Mononuclear cell (primary cell): ENCODE results near the gene IL27RA. TPM values are rescaled to one million over a fixed set of nuclear protein-coding genes. Genes with fewer than 3 reads are reported as not detected.

Experiments
- H3K27me3 ChIP-seq: 2 replicates; pipeline ENCODE4 v1.6.0; 2011; ENCODE audit warnings: low read length, control low read depth; ENCODE audit not compliant: insufficient read depth
- H3K4me1 ChIP-seq: 2 replicates; pipeline ENCODE4 v1.5.1; 2011; ENCODE audit warnings: mild to moderate bottlenecking, low read length, control low read depth; ENCODE audit not compliant: insufficient read depth
- H3K4me3 ChIP-seq: 2 replicates; pipeline ENCODE4 v1.5.1; 2011; ENCODE audit warnings: mild to moderate bottlenecking, low read length, moderate library complexity
- H3K9me3 ChIP-seq: 2 replicates; pipeline ENCODE4 v1.5.1; 2011; ENCODE audit warnings: low read depth, mild to moderate bottlenecking, control low read depth, low read length
- total RNA-seq: library from RNA; depleted of rRNA; stranded (reverse); fragments of >200 nt; gene quantifications from one replicate; pipeline ENCODE4 v1.2.3, GENCODE V29; 2012

The IL27RA gene
- total RNA-seq, 1 donor = 18.5 TPM

- H3K9me3 ChIP-seq = no peaks in the 10 kb centered on the region
- peaks cover under 1% of the 10 kb centered on the region for H3K4me1 ChIP-seq
- no peaks in the 10 kb centered on the region for H3K27me3 ChIP-seq
- no peak overlapping the region for H3K4me3 ChIP-seq
Measured at GRCh38 chr19:13995017-13995728, 36.4 kb upstream of the IL27RA start.

DNA sequence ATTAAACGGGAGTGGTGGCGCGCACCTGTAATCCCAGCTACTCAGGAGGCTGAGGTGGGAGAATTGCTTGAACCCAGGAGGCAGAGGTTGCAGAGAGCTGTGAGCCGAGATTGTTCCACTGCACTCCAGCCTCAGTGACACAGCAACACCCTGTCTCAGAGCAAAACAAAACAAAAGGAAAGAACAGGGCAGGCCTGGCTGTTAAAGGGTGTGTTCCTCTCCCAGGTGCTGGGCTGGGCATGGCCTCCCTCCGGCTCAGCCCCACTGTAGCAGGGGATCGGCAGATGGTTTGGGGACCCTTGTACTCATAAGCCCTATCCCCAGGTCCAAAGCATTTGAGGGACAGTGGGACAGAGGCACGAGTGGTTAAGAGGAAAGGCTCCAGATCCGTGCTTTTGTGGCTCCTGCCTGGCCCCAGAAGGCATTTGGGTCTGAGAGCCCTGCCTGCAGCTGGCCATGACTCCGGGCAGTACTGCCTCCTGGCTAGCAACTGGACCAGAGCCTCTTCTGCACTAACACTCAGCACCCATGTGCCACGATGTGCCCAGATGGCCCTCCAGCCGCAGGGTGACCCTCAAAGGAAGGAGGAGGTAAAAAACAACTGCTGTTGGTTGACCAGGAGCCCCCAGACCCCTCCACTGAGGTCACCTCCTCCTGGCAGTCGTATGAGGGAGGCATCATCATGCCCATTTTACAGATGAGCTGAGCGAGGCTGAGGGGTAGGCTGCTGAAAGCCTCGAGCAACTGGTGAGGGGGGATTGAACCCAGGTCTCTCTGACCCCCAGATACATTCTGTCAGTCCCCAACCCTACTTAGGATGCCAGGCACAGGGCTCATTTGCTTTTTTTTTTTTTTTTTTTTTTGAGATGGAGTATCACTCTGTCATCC lies 35.4 kb upstream of the IL27RA start:
- peaks cover 10% of the 10 kb centered on the region for H3K4me1 ChIP-seq

GRCh38 chr19:13996928-13997630 lies 34.5 kb upstream of the IL27RA start:
- Histone ChIP-seq H3K4me1 (peaks cover 19% of the 10 kb centered on the region), H3K9me3 (no peaks in the 10 kb centered on the region), H3K4me3 (no peak overlapping the region), H3K27me3 (no peaks in the 10 kb centered on the region)

More for the DNA sequence above, 35.4 kb upstream of the IL27RA start:
- Histone ChIP-seq H3K4me3 (no peak overlapping the region), H3K27me3 (no peaks in the 10 kb centered on the region), H3K9me3 (no peaks in the 10 kb centered on the region)

- H3K4me1 ChIP-seq = peaks cover 24% of the 10 kb centered on the region
- no peaks in the 10 kb centered on the region for H3K27me3 ChIP-seq
- no peak overlapping the region for H3K4me3 ChIP-seq
- H3K9me3 ChIP-seq = no peaks in the 10 kb centered on the region
Measured at GRCh38 chr19:13997631-13997962, 34.0 kb upstream of the IL27RA start.

DNA sequence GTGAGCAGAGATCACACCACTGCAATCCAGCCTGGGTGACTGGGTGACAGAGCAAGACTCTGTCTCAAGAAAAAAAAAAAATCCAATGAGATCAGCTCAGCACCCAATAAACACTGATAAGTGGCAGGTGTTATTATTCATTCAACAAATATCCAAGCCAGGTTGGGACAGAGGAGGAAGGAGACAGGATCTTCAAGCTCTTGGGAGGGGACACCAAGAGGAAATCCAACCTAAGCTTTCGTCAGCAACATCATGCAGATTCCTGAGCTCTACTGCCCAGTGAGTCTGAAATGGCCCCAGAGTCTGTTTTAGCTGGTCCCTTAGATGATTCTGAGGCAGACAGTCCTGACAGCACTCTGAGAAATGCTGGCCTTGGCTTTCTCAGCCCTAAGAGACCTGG lies 33.1 kb upstream of the IL27RA start:
- no peaks in the 10 kb centered on the region for H3K9me3 ChIP-seq
- no peaks in the 10 kb centered on the region for H3K27me3 ChIP-seq
- H3K4me1 ChIP-seq = peaks cover 33% of the 10 kb centered on the region
- no peak overlapping the region for H3K4me3 ChIP-seq

GRCh38 chr19:13999085-13999484 lies 32.5 kb upstream of the IL27RA start:
- Histone ChIP-seq H3K4me3 (no peak overlapping the region), H3K27me3 (no peaks in the 10 kb centered on the region), H3K4me1 (peaks cover 39% of the 10 kb centered on the region), H3K9me3 (no peaks in the 10 kb centered on the region)

GRCh38 chr19:14000691-14001375 lies 30.7 kb upstream of the IL27RA start:
- Histone ChIP-seq H3K4me3 (no peak overlapping the region), H3K4me1 (peaks cover 54% of the 10 kb centered on the region), H3K27me3 (no peaks in the 10 kb centered on the region), H3K9me3 (no peaks in the 10 kb centered on the region)

- Histone ChIP-seq H3K4me3 (no peak overlapping the region), H3K27me3 (no peaks in the 10 kb centered on the region), H3K4me1 (peaks cover 58% of the 10 kb centered on the region), H3K9me3 (no peaks in the 10 kb centered on the region)
Measured at GRCh38 chr19:14002571-14003250, 28.9 kb upstream of the IL27RA start.

DNA sequence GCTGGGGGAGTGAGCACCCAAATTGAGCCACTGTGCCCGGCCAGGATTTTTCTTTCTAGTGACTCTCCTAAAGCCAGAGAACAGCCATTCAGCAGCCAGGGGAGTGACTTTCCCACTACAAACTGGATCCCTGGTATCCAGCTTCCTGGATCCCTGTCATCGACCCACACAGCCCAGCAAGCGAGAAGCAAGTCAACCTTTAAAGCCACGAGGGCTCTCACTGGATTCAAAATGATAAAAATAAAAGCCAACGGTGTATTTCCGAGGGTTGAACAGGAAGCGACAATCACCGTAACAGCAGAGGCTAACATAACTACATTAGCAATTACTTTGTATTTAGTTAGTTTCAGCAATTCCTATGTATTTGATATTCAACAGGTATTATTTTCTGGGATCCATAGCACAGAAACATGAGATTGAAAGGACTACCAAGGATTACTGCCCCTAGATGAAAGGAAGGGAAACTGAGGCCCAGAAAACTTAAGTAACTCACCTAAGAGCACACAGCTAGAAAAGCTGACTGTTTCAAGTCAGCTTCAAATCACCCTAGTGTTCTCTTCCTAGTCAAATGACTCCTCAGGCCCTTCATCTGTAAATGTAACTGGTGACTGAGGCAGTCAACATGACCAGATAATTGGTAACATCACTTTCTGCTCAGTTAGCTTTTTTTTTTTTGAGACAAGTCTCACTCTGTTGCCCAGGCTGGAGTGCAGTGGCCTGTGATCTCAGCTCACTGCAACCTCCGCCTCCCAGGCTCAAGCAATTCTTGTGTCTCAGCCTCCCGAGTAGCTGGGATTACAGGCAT lies 28.1 kb upstream of the IL27RA start:
- Histone ChIP-seq H3K4me3 (no peak overlapping the region), H3K4me1 (peaks cover 58% of the 10 kb centered on the region), H3K9me3 (no peaks in the 10 kb centered on the region), H3K27me3 (no peaks in the 10 kb centered on the region)

DNA sequence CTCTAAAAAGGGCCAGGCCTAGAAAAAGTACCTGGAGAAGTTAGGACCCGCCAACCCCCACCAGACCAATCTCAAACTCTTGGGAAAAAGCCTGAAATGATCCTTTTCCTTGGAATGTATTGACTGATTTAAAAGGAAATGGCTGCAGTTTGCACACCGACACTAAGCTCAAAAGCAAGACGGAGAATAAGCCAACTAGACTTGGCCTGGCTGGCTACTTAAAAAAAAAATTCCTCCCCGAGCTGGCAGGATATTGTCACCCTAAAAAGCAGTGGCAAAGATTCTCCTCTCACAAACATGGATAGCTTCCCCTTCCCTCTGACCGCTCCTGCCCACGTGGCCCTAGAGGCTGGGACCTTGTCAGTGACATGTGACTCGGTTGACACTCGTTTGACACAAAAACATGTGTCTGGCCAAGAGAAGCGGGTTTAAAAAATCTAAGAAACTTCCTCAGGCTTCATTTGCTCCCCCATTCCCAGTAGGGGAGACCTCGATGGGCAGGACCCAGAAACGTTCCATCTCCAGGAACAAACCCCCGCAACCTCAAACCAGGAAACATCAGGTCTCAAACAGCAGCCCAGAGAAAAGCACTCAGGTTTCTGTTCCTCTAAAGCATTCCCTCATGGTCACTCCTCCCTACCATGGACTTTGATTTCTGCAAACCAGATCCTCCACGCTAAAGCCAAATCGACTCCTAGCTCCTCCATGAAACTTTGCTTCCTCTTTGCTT lies 26.8 kb upstream of the IL27RA start:
- Histone ChIP-seq H3K9me3 (no peaks in the 10 kb centered on the region), H3K4me3 (peak overlapping the region; percentile 82), H3K4me1 (peaks cover 58% of the 10 kb centered on the region), H3K27me3 (no peaks in the 10 kb centered on the region)

- Histone ChIP-seq H3K4me3 (peak overlapping the region; percentile 82), H3K4me1 (peaks cover 55% of the 10 kb centered on the region), H3K9me3 (no peaks in the 10 kb centered on the region), H3K27me3 (no peaks in the 10 kb centered on the region)
Measured at GRCh38 chr19:14005349-14006084, 26.0 kb upstream of the IL27RA start.

DNA sequence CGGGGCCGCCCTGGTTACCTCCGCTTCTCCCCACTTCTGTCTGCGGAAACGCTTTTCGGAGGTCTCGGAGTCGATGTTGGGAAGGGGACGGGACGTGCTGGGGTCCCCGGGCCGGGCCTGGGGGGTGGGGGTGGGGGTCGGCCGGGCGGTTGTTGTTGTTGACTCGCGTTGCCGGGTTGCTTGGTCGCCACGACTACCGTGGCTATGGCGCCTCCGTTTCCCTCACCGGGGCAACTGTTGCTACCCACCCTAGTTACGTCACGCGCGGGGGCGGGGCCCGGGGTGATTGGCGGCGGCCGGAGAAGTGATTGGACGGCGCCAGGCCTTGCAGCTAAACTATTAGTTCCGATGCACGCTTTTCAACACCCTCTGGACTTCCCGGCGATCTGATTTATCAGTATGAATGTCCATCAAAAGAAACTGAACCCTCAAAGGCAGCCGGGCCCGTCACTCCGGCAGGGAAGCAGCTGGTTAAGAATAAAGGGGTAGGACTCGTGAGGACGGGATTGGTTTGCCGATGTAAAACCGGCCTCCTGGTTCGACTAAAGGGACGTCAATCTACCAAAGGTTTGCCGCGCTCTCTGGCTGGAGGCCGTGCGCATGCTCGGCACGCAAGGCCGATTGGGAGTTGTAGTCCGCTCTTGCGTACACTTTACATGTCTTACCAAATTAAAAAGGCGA lies 25.3 kb upstream of the IL27RA start, which contains the start of gene RFX1:
RFX1 (minus strand) TSS at position 236 of the 681 bp plus-strand sequence. CDS start 12,477 bp downstream, outside the sequence.
- no peaks in the 10 kb centered on the region for H3K27me3 ChIP-seq
- peak within 1 kb of the TSS; percentile 82 for H3K4me3 ChIP-seq
- H3K9me3 ChIP-seq = no peaks in the 10 kb centered on the region
- H3K4me1 ChIP-seq = peaks cover 47% of the 10 kb centered on the region
